ENCODE results near the gene CDC25B.

CDC25B gene

DNA sequence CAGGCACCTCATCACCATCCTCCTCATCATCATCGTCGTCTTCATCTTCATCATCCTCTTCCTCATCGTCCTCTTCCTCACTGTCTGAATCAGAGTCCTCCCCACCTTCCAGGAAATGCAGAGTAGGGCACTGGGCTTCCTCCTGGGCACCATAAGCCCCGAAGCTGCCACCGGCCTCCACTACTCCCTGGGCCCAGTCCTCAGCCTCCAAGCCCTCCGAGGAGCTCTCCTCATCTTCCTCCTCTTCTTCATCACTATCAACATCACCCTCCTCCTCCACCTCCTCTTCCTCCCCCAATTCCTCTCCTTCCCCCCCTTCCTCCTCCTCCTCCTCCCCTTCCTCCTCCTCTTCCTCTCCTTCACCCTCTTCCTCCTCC is 11.3 kb upstream of the CDC25B start (continued):
- TF ChIP-seq, protein P1, sequence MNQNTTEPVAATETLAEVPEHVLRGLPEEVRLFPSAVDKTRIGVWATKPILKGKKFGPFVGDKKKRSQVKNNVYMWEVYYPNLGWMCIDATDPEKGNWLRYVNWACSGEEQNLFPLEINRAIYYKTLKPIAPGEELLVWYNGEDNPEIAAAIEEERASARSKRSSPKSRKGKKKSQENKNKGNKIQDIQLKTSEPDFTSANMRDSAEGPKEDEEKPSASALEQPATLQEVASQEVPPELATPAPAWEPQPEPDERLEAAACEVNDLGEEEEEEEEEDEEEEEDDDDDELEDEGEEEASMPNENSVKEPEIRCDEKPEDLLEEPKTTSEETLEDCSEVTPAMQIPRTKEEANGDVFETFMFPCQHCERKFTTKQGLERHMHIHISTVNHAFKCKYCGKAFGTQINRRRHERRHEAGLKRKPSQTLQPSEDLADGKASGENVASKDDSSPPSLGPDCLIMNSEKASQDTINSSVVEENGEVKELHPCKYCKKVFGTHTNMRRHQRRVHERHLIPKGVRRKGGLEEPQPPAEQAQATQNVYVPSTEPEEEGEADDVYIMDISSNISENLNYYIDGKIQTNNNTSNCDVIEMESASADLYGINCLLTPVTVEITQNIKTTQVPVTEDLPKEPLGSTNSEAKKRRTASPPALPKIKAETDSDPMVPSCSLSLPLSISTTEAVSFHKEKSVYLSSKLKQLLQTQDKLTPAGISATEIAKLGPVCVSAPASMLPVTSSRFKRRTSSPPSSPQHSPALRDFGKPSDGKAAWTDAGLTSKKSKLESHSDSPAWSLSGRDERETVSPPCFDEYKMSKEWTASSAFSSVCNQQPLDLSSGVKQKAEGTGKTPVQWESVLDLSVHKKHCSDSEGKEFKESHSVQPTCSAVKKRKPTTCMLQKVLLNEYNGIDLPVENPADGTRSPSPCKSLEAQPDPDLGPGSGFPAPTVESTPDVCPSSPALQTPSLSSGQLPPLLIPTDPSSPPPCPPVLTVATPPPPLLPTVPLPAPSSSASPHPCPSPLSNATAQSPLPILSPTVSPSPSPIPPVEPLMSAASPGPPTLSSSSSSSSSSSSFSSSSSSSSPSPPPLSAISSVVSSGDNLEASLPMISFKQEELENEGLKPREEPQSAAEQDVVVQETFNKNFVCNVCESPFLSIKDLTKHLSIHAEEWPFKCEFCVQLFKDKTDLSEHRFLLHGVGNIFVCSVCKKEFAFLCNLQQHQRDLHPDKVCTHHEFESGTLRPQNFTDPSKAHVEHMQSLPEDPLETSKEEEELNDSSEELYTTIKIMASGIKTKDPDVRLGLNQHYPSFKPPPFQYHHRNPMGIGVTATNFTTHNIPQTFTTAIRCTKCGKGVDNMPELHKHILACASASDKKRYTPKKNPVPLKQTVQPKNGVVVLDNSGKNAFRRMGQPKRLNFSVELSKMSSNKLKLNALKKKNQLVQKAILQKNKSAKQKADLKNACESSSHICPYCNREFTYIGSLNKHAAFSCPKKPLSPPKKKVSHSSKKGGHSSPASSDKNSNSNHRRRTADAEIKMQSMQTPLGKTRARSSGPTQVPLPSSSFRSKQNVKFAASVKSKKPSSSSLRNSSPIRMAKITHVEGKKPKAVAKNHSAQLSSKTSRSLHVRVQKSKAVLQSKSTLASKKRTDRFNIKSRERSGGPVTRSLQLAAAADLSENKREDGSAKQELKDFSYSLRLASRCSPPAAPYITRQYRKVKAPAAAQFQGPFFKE (tag by site-specific recombination; IDR thresholded peaks at IDR 0.05; ENCODE audit: borderline replicate concordance) = no peak
- TF ChIP-seq REPIN1 (tag by site-specific recombination; IDR thresholded peaks at IDR 0.05; ENCODE audit: low read depth) (no peak), ZBTB21 (tag by site-specific recombination; IDR thresholded peaks at IDR 0.05) (no peak), ZNF558 (tag by site-specific recombination; IDR thresholded peaks at IDR 0.05) (no peak), ZNF843 (tag by site-specific recombination; IDR thresholded peaks at IDR 0.05) (no peak), ZNF677 (tag by site-specific recombination; IDR thresholded peaks at IDR 0.05) (no peak), ZNF510 (tag by site-specific recombination; IDR thresholded peaks at IDR 0.05; ENCODE audit: insufficient replicate concordance) (no peak), ZNF658 (tag by site-specific recombination; IDR thresholded peaks at IDR 0.05) (no peak), ZNF146 (tag by site-specific recombination; IDR thresholded peaks at IDR 0.05) (0 out of 2 replicates have a peak, but pooled peaks have one; percentile 23), ZNF701 (tag by site-specific recombination; IDR thresholded peaks at IDR 0.05) (no peak), ZNF394 (tag by site-specific recombination; IDR thresholded peaks at IDR 0.05; ENCODE audit: borderline replicate concordance) (no peak), MYNN (tag by site-specific recombination; IDR thresholded peaks at IDR 0.05; ENCODE audit: borderline replicate concordance) (no peak), ZNF768 (tag by site-specific recombination; IDR thresholded peaks at IDR 0.05) (no peak), ZNF16 (tag by site-specific recombination; IDR thresholded peaks at IDR 0.05; ENCODE audit: low read depth) (no peak), ZNF521 (tag by site-specific recombination; IDR thresholded peaks at IDR 0.05) (no peak), ZSCAN16 (tag by site-specific recombination; IDR thresholded peaks at IDR 0.05) (no peak), ZNF398 (tag by site-specific recombination; IDR thresholded peaks at IDR 0.05) (peak; percentile 88), RBAK (tag by site-specific recombination; IDR thresholded peaks at IDR 0.05) (no peak), BCL11B (tag by site-specific recombination; IDR thresholded peaks at IDR 0.05; ENCODE audit: low read depth) (no peak), SALL2 (tag by site-specific recombination; IDR thresholded peaks at IDR 0.05; ENCODE audit: borderline replicate concordance) (no peak), ZFP3 (tag by site-specific recombination; IDR thresholded peaks at IDR 0.05; ENCODE audit: low read depth) (no peak), ZNF37A (tag by site-specific recombination; IDR thresholded peaks at IDR 0.05) (no peak), ZBTB8A (tag by site-specific recombination; IDR thresholded peaks at IDR 0.05) (peak; percentile 79), ZNF214 (tag by site-specific recombination; IDR thresholded peaks at IDR 0.05; ENCODE audit: borderline replicate concordance) (no peak), GLI4 (tag by site-specific recombination; IDR thresholded peaks at IDR 0.05) (no peak), ZNF433 (tag by site-specific recombination; IDR thresholded peaks at IDR 0.05; ENCODE audit: low read depth) (no peak), ZBTB6 (tag by site-specific recombination; IDR thresholded peaks at IDR 0.05) (no peak), KLF10 (tag by site-specific recombination; IDR thresholded peaks at IDR 0.05) (no peak), YY2 (tag by site-specific recombination; IDR thresholded peaks at IDR 0.05) (peak; percentile 14; the same call in 1 of the 2 replicates), ZNF350 (tag by site-specific recombination; IDR thresholded peaks at IDR 0.05) (no peak), ZNF785 (tag by site-specific recombination; IDR thresholded peaks at IDR 0.05) (no peak), KLF8 (tag by site-specific recombination; IDR thresholded peaks at IDR 0.05) (peak; percentile 31; the same call in 1 of the 2 replicates)
- TF ChIP-seq, protein P2, sequence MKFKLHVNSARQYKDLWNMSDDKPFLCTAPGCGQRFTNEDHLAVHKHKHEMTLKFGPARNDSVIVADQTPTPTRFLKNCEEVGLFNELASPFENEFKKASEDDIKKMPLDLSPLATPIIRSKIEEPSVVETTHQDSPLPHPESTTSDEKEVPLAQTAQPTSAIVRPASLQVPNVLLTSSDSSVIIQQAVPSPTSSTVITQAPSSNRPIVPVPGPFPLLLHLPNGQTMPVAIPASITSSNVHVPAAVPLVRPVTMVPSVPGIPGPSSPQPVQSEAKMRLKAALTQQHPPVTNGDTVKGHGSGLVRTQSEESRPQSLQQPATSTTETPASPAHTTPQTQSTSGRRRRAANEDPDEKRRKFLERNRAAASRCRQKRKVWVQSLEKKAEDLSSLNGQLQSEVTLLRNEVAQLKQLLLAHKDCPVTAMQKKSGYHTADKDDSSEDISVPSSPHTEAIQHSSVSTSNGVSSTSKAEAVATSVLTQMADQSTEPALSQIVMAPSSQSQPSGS (tag by site-specific recombination; IDR thresholded peaks at IDR 0.05; ENCODE audit: low read depth) = no peak

Measured in HEK293 (cell line).